CD8-positive, alpha-beta memory T cell (primary cell): ENCODE measurements around the gene GJC1. TPM values are rescaled to one million over a fixed set of nuclear protein-coding genes. Genes with fewer than 3 reads are reported as not detected.
A peak's percentile ranks its signal among the peaks of the same experiment; 100 is the strongest.
"Not testable (repeated sequence)": the region's sequence is repeated elsewhere in the genome, so short reads cannot be mapped to it uniquely, and the experiment has no call there.

Experiments
- CTCF ChIA-PET: fragments of 350-600 bp; sonication (Branson Sonifier 250); formaldehyde crosslinking; loops from one replicate; lab custom pipeline; 2021; ENCODE audit warnings: antibody characterized with exemption; lab: Charles Lee
- POLR2A ChIA-PET: fragments of 350-600 bp; sonication (Branson Sonifier 250); formaldehyde crosslinking; loops from one replicate; lab custom pipeline; 2021; ENCODE audit warnings: antibody characterized with exemption; lab: Charles Lee
- DNase-seq, 5 donors: peaks; one replicate each; pipeline versions ENCODE4 v3.0.0 to v3.0.0-alpha.2; 2020 to 2022; ENCODE audit warnings: mixed read lengths in 1 of 5
- H3K27ac ChIP-seq: one replicate; pipeline ENCODE4 v1.7.0; 2013; ENCODE audit warnings: low read depth, mild to moderate bottlenecking, low read length, moderate library complexity
- H3K27me3 ChIP-seq: 2 replicates; pipeline ENCODE4 v1.7.0; 2013; ENCODE audit warnings: low read length, mild to moderate bottlenecking; ENCODE audit not compliant: insufficient read depth, poor library complexity, severe bottlenecking
- H3K36me3 ChIP-seq: 2 replicates; pipeline ENCODE4 v1.7.0; 2013; ENCODE audit warnings: mild to moderate bottlenecking, low read length, moderate library complexity; ENCODE audit not compliant: insufficient read depth
- H3K4me1 ChIP-seq: 2 replicates; pipeline ENCODE4 v1.7.0; 2013; ENCODE audit warnings: mild to moderate bottlenecking, low read length, moderate library complexity; ENCODE audit not compliant: insufficient read depth
- H3K4me3 ChIP-seq: 2 replicates; pipeline ENCODE4 v1.7.0; 2013; ENCODE audit warnings: mild to moderate bottlenecking, low read length
- H3K9me3 ChIP-seq: 2 replicates; pipeline ENCODE4 v1.7.0; 2013; ENCODE audit warnings: mild to moderate bottlenecking, low read length
- H3K27ac Mint-ChIP-seq, 8 donors: one replicate each; pipeline ENCODE4 v1.8.0; 2020 to 2021; ENCODE audit warnings: mixed read lengths in 8 of 8, mild to moderate bottlenecking in 6 of 8, inconsistent platforms in 3 of 8, moderate library complexity in 3 of 8
- H3K27me3 Mint-ChIP-seq, 2 donors: one replicate each; pipeline ENCODE4 v1.8.0; 2020 to 2021; ENCODE audit warnings: mixed read lengths in 2 of 2, mild to moderate bottlenecking in 1 of 2, moderate library complexity in 1 of 2
- H3K36me3 Mint-ChIP-seq, 3 donors: one replicate each; pipeline ENCODE4 v1.8.0; 2020 to 2021; ENCODE audit warnings: mixed read lengths in 3 of 3, inconsistent platforms in 1 of 3, mild to moderate bottlenecking in 1 of 3
- H3K4me1 Mint-ChIP-seq, 3 donors: one replicate each; pipeline ENCODE4 v1.8.0; 2020 to 2021; ENCODE audit warnings: mixed read lengths in 3 of 3, inconsistent platforms in 1 of 3, mild to moderate bottlenecking in 1 of 3
- H3K4me3 Mint-ChIP-seq, 7 donors: one replicate each; pipeline ENCODE4 v1.8.0; 2020 to 2021; ENCODE audit warnings: mixed read lengths in 7 of 7, mild to moderate bottlenecking in 6 of 7, moderate library complexity in 4 of 7, inconsistent platforms in 2 of 7
- H3K9me3 Mint-ChIP-seq, 5 donors: one replicate each; pipeline ENCODE4 v1.8.0; 2020 to 2022; ENCODE audit warnings: mixed read lengths in 5 of 5, mild to moderate bottlenecking in 3 of 5, moderate library complexity in 2 of 5, inconsistent platforms in 1 of 5
- polyA plus RNA-seq: library from polyadenylated mRNA; unstranded; fragments of 300-500 nt; fragmentation: Illumina TruSeq; gene quantifications from one replicate; pipeline ENCODE4 v1.2.3, GENCODE V29; 2021
- total RNA-seq, 2 experiments: library from RNA; stranded (reverse); gene quantifications; one replicate each; pipeline ENCODE4 v1.2.3, GENCODE V29; 2021

GJC1 gene
- total and polyA plus RNA-seq, 3 experiments from 2014 or later, result 9.4 to 10.2 TPM; not detected in 1

DNA sequence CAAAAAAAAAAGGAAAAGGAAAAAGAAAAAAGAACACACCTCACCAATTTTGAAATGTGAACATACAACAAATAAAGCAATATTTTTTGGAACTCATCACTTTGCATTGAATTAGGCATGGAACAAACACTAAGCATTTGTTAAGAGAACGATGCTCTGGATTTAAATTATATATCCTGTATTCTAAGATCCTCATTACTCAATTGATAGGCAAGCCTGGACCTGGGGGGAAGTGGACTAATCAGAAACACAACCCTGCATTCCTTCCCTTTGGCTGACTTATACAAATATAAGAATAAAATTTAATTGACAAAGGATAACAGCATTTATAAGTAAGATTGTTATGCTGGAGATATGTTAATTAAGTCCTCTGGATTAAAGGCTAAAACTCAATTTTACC is 2.2 kb downstream of the GJC1 start:
- peaks cover 12% of the 10 kb centered on the region for H3K4me1 ChIP-seq
- H3K36me3 ChIP-seq, result no peaks in the 10 kb centered on the region
- H3K9me3 ChIP-seq, result no peaks in the 10 kb centered on the region
- H3K4me3 Mint-ChIP-seq, result no peak overlapping the region
- DNase-seq, result no peak
- H3K4me1 Mint-ChIP-seq, result peaks cover 10 to 16% (median 11%) of the 10 kb centered on the region in 3 donors
- H3K36me3 Mint-ChIP-seq, result peaks cover 0 to 2% (median 0%) of the 10 kb centered on the region in 3 donors
- H3K27ac Mint-ChIP-seq, result no peak overlapping the region
- H3K27ac ChIP-seq, result no peak overlapping the region
- CTCF ChIA-PET, result no interaction called here
- peaks cover 52 to 59% of the 10 kb centered on the region in 2 donors for H3K27me3 Mint-ChIP-seq
- no peak overlapping the region for H3K4me3 ChIP-seq
- peaks cover 34% of the 10 kb centered on the region for H3K27me3 ChIP-seq
- no peaks in the 10 kb centered on the region for H3K9me3 Mint-ChIP-seq
- POLR2A ChIA-PET, result no interaction called here

DNA sequence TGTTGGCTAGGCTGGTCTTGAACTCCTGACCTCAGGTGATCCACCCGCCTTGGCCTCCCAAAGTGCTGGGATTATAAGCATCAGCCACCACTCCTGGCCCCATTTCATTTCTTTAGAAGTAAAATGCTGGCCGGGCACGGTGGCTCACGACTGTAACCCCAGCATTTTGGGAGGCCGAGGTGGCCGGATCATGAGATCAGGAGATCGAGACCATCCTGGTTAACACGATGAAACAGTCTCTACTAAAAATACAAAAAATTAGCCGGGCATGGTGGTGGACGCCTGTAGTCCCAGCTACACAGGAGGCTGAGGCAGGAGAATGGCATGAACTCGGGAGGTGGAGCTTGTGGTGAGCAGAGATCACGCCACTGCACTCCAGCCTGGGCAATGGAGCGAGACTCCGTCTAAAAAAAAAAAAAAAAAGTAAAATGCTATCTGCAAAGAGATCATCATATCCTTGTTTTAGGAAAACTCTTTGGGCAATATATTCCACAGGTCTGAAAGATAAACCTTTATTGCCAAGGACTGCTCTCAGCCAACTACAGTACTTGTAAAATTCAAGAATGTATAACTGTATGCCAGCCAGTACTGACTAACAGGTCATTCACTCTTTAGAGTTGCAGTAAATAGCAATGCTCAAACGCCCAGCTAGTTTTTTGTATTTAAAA is 3.8 kb downstream of the GJC1 start:
- Mint-ChIP-seq H3K36me3 (peaks cover 0 to 2% (median 0%) of the 10 kb centered on the region in 3 donors), H3K27me3 (peaks cover 43 to 49% of the 10 kb centered on the region in 2 donors), H3K9me3 (no peaks in the 10 kb centered on the region), H3K27ac (no peak overlapping the region), H3K4me1 (peaks cover 10 to 16% (median 11%) of the 10 kb centered on the region in 3 donors), H3K4me3 (no peak overlapping the region)
- Histone ChIP-seq H3K36me3 (no peaks in the 10 kb centered on the region), H3K27me3 (peaks cover 29% of the 10 kb centered on the region), H3K4me1 (peaks cover 12% of the 10 kb centered on the region), H3K9me3 (no peaks in the 10 kb centered on the region), H3K4me3 (no peak overlapping the region), H3K27ac (no peak overlapping the region)
- DNase-seq, result no peak
- ChIA-PET POLR2A (no interaction called here), CTCF (interaction anchor here (0.7 kb wide), 1 partner anchor 1114 kb away, joined by 4 read pairs; no protein-coding TSS in a partner anchor)

DNA sequence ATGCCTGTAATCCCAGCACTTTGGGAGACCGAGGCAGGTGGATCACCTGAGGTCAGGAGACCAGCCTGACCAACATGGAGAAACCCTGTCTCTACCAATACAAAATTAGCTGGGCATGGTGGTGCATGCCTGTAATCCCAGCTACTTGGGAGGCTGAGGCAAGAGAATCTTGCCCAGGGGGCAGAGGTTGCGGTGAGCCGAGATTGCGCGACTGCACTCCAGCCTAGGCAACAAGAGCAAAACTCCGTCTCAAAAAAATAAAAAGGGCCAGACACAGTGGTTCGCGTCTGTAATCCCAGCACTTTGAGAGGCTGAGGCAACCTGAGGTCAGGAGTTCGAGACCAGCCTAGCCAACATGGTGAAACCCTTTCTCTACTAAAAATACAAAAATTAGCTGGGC is 4.9 kb downstream of the GJC1 start:
- H3K9me3 Mint-ChIP-seq, H3K27ac Mint-ChIP-seq, POLR2A ChIA-PET, H3K4me3 Mint-ChIP-seq, H3K27ac ChIP-seq, H3K4me3 ChIP-seq, H3K9me3 ChIP-seq, DNase-seq, H3K36me3 Mint-ChIP-seq, H3K36me3 ChIP-seq: not testable (repeated sequence)
- peaks cover 45 to 48% of the 10 kb centered on the region in 2 donors for H3K27me3 Mint-ChIP-seq
- CTCF ChIA-PET, result interaction anchor here (0.7 kb wide), 1 partner anchor 32 kb away, joined by 3 read pairs; no protein-coding TSS in a partner anchor
- H3K4me1 ChIP-seq, result peaks cover 12% of the 10 kb centered on the region
- H3K27me3 ChIP-seq, result peaks cover 21% of the 10 kb centered on the region
- H3K4me1 Mint-ChIP-seq, result peaks cover 9 to 12% (median 11%) of the 10 kb centered on the region in 3 donors

DNA sequence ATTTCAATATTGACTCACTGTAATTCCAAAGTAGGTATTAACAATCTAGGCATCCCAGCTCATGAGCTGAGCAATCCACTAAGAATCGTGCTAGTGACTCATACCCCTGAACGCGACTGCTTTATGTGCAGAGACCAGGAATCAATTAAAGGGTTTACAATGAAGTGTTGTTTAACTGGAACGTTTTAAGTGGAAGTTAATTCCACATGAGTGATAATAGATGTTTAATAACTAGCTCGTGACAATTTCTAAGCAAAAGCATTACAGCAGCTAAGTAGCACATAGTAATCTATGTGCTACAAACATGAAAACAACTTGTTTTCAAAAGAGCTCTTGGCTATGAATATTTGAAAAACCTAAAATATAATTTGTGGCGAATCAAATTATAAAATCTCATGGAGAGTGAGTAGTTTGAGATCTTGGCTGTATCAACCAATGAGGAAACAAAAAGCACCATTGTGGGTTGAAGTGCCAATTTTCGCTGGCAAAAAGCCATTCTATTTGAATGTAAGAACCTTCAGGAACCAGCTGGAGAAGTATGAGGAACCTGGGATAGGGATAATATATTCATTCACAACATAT is 9.4 kb downstream of the GJC1 start:
- H3K27me3 Mint-ChIP-seq, result peaks cover 24 to 26% of the 10 kb centered on the region in 2 donors
- POLR2A ChIA-PET, result no interaction called here
- no peaks in the 10 kb centered on the region for H3K9me3 Mint-ChIP-seq
- no peak for DNase-seq
- H3K4me1 ChIP-seq, result no peaks in the 10 kb centered on the region
- H3K27ac Mint-ChIP-seq, result no peak overlapping the region
- no peak overlapping the region for H3K4me3 ChIP-seq
- H3K4me1 Mint-ChIP-seq, result no peaks in the 10 kb centered on the region
- no peaks in the 10 kb centered on the region for H3K36me3 ChIP-seq
- H3K27ac ChIP-seq, result no peak overlapping the region
- no peak overlapping the region for H3K4me3 Mint-ChIP-seq
- CTCF ChIA-PET, result no interaction called here
- H3K9me3 ChIP-seq, result no peaks in the 10 kb centered on the region
- H3K27me3 ChIP-seq, result no peaks in the 10 kb centered on the region
- no peaks in the 10 kb centered on the region for H3K36me3 Mint-ChIP-seq

DNA sequence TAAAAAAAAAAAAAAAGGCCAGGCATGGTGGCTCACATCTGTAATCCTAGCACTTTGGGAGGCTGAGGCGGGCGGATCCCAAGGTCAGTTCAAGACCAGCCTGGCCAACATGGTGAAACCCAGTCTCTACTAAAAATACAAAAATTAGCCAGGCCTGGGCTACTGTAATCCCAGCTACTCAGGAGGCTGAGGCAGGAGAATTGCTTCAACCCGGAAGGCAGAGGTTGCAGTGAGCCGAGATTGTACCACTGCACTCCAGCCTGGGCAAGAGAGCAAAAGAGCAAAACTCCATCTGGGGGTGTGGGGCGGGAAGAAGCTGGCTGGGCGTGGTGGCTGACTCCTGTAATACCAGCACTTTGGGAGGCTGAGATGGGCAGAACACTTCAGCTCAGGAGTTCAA is 11.6 kb downstream of the GJC1 start:
- H3K4me3 Mint-ChIP-seq, H3K4me3 ChIP-seq, H3K27ac ChIP-seq, POLR2A ChIA-PET, H3K4me1 Mint-ChIP-seq, H3K36me3 Mint-ChIP-seq, H3K9me3 Mint-ChIP-seq, H3K27me3 ChIP-seq, H3K9me3 ChIP-seq, H3K36me3 ChIP-seq, DNase-seq, CTCF ChIA-PET, H3K4me1 ChIP-seq: not testable (repeated sequence)
- H3K27ac Mint-ChIP-seq, result peak overlapping the region in 1 of 8 donors; percentile 29
- peaks cover 23 to 32% of the 10 kb centered on the region in 2 donors for H3K27me3 Mint-ChIP-seq

DNA sequence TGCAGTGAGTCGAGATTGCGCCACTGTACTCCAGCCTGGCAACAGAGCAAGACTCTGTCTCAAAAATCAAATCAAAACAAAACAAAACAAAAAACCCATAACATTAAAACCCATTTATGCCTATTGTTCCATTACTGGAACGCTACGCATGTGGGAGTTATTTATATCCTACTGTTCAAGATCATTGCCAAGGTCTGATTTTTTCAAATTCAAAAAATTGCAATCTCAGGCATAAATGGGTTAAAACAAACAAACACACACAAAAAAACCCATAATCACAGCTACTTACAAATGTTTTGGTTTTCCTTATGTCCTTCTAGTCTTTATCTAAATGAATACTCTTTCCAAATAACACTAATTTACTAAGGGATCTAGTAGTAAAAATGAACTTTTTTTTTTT is 17.8 kb downstream of the GJC1 start:
- Histone ChIP-seq H3K27ac (no peak overlapping the region), H3K4me1 (no peaks in the 10 kb centered on the region), H3K9me3 (no peaks in the 10 kb centered on the region), H3K27me3 (no peaks in the 10 kb centered on the region), H3K4me3 (no peak overlapping the region), H3K36me3 (no peaks in the 10 kb centered on the region)
- Mint-ChIP-seq H3K36me3 (no peaks in the 10 kb centered on the region), H3K27ac (no peak overlapping the region), H3K27me3 (peaks cover 16 to 20% of the 10 kb centered on the region in 2 donors), H3K9me3 (no peaks in the 10 kb centered on the region), H3K4me3 (no peak overlapping the region), H3K4me1 (no peaks in the 10 kb centered on the region)
- CTCF ChIA-PET, result no interaction called here
- DNase-seq, result no peak
- POLR2A ChIA-PET, result no interaction called here

DNA sequence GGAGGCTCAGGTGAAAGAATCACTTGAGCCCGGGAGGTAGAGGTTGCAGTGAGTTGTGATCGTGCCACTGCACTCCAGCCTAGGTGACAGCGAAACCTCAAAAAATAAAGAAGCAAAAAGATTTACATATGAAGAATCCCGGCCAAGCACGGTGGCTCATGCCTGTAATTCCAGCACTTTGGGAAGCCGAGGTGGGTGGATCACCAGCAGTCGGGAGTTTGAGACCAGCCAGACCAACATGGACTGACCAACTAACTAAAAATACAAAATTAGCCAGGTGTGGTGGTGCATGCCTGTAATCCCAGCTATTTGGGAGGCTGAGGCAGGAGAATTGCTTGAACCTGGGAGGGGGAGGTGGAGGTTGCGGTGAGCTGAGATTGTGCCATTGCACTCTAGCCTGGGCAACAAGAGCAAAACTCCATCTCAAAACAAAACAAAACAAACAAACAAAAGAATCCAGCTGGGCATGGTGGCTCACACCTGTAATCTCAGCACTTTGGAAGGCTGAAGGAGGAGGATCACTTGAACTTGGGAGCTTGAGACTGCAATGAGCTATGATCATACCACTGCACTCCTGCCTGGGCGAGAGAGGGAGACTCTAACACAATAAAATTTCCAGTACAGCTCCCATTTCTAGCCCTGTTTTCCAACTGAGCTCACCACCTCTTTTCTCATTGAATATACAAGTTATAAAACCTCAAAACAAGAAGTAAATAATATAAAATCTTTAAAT is 21.3 kb downstream of the GJC1 start:
- H3K27me3 Mint-ChIP-seq, result peaks cover 6 to 23% of the 10 kb centered on the region in 2 donors
- H3K36me3 Mint-ChIP-seq, H3K27ac Mint-ChIP-seq, H3K27ac ChIP-seq, H3K4me1 ChIP-seq, H3K4me1 Mint-ChIP-seq, H3K36me3 ChIP-seq, H3K4me3 ChIP-seq, POLR2A ChIA-PET, DNase-seq, H3K9me3 Mint-ChIP-seq, CTCF ChIA-PET, H3K27me3 ChIP-seq, H3K4me3 Mint-ChIP-seq, H3K9me3 ChIP-seq: not testable (repeated sequence)

DNA sequence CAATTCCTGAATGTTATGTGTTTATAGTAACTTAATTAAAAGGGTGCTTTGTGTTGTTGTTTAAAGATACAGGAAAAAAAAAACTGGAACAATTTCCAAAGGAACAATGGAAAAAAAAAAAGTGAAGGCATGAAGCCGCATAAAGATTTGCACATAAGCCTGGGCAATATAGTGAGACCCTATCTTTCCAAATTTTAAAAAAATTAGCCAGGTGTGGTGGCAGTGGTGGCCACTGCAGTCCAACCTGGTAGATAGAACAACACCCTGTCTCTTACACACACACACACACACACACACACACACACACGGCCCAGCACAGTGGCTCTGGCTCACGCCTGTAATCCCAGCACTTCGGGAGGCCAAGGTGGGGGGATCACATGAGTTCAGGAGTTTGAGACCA is 21.9 kb downstream of the GJC1 start:
- H3K27me3 ChIP-seq, result no peaks in the 10 kb centered on the region
- Mint-ChIP-seq H3K9me3 (no peaks in the 10 kb centered on the region), H3K4me3 (no peak overlapping the region), H3K36me3 (no peaks in the 10 kb centered on the region), H3K27me3 (peaks cover 4 to 22% of the 10 kb centered on the region in 2 donors), H3K27ac (no peak overlapping the region), H3K4me1 (no peaks in the 10 kb centered on the region)
- H3K9me3 ChIP-seq, result no peaks in the 10 kb centered on the region
- no peaks in the 10 kb centered on the region for H3K4me1 ChIP-seq
- CTCF ChIA-PET, result no interaction called here
- no peak overlapping the region for H3K4me3 ChIP-seq
- no peak for DNase-seq
- POLR2A ChIA-PET, result no interaction called here
- no peaks in the 10 kb centered on the region for H3K36me3 ChIP-seq
- H3K27ac ChIP-seq, result no peak overlapping the region
